ENCODE results near the gene MRFAP1. TPM values are rescaled to one million over a fixed set of nuclear protein-coding genes. Genes with fewer than 3 reads are reported as not detected.
"Not testable (repeated sequence)": the region's sequence is repeated elsewhere in the genome, so short reads cannot be mapped to it uniquely, and the experiment has no call there.

The MRFAP1 gene
- total RNA-seq, 4 donors from 2014 or later: 116 to 338 (median 155) TPM

DNA sequence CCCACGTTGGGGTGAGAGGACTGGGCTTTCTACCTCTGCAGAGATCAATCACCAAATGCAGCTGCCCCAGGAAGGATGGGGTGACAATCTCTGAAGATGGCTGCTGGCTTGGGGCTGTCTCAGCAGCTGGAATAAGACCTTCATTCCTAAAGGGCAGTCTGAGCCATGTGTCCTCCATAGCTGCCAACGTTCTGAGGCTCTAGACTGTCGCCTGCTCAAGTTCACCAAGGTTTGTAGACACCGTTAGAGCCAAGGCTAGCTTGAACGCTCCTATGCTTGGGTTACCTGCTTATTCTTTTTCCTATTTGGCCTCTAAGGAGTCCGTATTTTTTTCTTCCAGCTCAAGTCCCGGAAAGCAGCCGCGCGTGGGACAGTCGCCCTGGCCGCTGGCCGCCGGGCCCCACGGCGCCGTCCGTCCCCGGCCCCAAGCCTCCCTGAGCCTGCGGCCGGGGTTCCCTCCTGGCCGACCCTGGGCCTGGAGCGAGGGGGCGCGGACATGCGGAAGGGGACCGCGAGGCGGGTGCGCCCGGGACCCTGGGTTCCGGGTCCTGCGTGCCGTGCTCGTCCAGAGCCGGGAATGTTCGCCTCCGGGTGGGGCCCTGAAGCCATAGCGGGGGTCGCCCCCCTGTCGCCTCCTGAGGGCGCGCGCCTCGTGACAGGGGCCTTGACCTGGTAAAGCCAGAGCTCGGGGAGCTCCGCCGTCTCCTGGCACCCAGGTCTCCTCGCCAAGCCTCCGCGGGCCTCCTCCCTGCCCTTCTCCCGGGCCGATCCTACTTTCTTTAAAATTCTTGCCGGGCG is 23.3 kb downstream of the MRFAP1 start:
- DNase-seq: no peak
- H3K27ac ChIP-seq: no peak overlapping the region
- no peaks in the 10 kb centered on the region for H3K27me3 ChIP-seq
- H3K4me1 ChIP-seq: peaks cover 0 to 4% (median 2%) of the 10 kb centered on the region in 4 donors
- H3K9me3 ChIP-seq: no peaks in the 10 kb centered on the region
- TF ChIP-seq, protein P1, sequence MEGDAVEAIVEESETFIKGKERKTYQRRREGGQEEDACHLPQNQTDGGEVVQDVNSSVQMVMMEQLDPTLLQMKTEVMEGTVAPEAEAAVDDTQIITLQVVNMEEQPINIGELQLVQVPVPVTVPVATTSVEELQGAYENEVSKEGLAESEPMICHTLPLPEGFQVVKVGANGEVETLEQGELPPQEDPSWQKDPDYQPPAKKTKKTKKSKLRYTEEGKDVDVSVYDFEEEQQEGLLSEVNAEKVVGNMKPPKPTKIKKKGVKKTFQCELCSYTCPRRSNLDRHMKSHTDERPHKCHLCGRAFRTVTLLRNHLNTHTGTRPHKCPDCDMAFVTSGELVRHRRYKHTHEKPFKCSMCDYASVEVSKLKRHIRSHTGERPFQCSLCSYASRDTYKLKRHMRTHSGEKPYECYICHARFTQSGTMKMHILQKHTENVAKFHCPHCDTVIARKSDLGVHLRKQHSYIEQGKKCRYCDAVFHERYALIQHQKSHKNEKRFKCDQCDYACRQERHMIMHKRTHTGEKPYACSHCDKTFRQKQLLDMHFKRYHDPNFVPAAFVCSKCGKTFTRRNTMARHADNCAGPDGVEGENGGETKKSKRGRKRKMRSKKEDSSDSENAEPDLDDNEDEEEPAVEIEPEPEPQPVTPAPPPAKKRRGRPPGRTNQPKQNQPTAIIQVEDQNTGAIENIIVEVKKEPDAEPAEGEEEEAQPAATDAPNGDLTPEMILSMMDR (IDR thresholded peaks at IDR 0.05): no peak
- no peak for TF ChIP-seq POLR2A (IDR thresholded peaks at IDR 0.05)
- peak overlapping the region; percentile 4 to 35 (median 13) for H3K4me3 ChIP-seq
- no peaks in the 10 kb centered on the region for H3K36me3 ChIP-seq

- Histone ChIP-seq H3K27me3 (no peaks in the 10 kb centered on the region), H3K27ac (no peak overlapping the region), H3K4me3 (no peak overlapping the region), H3K4me1 (peaks cover 0 to 4% (median 0%) of the 10 kb centered on the region in 4 donors), H3K9me3 (no peaks in the 10 kb centered on the region), H3K36me3 (no peaks in the 10 kb centered on the region)
- TF ChIP-seq, protein P1 (IDR thresholded peaks at IDR 0.05): no peak
- no peak for TF ChIP-seq POLR2A (IDR thresholded peaks at IDR 0.05)
- DNase-seq: no peak
Observed at GRCh38 chr4:6665320-6665654, 24.8 kb downstream of the MRFAP1 start.

DNA sequence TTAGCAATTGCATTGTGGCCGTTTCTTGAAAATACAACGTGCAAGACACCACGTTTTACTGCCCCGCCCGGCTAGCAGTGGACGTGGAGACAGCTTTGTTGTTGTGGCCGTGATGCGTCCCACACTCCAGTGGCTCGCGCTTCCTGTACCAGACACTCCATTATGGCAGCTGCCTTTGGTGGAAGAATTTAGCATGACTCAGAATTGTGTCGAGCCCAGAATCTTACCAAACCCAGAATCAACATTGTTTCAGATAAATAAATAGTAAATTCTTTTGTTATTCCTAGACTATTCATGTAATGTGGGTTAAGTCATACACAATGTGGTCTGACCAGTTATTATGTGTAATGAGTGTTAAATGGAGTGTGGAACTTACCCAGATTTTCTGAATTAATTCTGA is 27.9 kb downstream of the MRFAP1 start:
- Histone ChIP-seq H3K4me3 (no peak overlapping the region), H3K27me3 (no peaks in the 10 kb centered on the region), H3K4me1 (peaks cover 0 to 4% (median 0%) of the 10 kb centered on the region in 4 donors), H3K9me3 (no peaks in the 10 kb centered on the region), H3K36me3 (no peaks in the 10 kb centered on the region), H3K27ac (no peak overlapping the region)
- DNase-seq: no peak
- TF ChIP-seq POLR2A (IDR thresholded peaks at IDR 0.05): no peak
- TF ChIP-seq, protein P1 (IDR thresholded peaks at IDR 0.05): no peak

GRCh38 chr4:6671648-6672047 is 31.2 kb downstream of the MRFAP1 start:
- Histone ChIP-seq H3K27me3 (no peaks in the 10 kb centered on the region), H3K27ac (no peak overlapping the region), H3K36me3 (no peaks in the 10 kb centered on the region), H3K4me3 (no peak overlapping the region), H3K4me1 (peaks cover 0 to 20% (median 8%) of the 10 kb centered on the region in 4 donors), H3K9me3 (no peaks in the 10 kb centered on the region)
- TF ChIP-seq, protein P1 (IDR thresholded peaks at IDR 0.05): no peak
- TF ChIP-seq POLR2A (IDR thresholded peaks at IDR 0.05): no peak
- DNase-seq: no peak

GRCh38 chr4:6672131-6672530 is 31.6 kb downstream of the MRFAP1 start:
- Histone ChIP-seq H3K36me3 (no peaks in the 10 kb centered on the region), H3K4me1 (peaks cover 0 to 25% (median 8%) of the 10 kb centered on the region in 4 donors), H3K9me3 (no peaks in the 10 kb centered on the region), H3K27ac (no peak overlapping the region), H3K4me3 (no peak overlapping the region), H3K27me3 (no peaks in the 10 kb centered on the region)
- no peak for DNase-seq
- TF ChIP-seq, protein P1 (IDR thresholded peaks at IDR 0.05): no peak

DNA sequence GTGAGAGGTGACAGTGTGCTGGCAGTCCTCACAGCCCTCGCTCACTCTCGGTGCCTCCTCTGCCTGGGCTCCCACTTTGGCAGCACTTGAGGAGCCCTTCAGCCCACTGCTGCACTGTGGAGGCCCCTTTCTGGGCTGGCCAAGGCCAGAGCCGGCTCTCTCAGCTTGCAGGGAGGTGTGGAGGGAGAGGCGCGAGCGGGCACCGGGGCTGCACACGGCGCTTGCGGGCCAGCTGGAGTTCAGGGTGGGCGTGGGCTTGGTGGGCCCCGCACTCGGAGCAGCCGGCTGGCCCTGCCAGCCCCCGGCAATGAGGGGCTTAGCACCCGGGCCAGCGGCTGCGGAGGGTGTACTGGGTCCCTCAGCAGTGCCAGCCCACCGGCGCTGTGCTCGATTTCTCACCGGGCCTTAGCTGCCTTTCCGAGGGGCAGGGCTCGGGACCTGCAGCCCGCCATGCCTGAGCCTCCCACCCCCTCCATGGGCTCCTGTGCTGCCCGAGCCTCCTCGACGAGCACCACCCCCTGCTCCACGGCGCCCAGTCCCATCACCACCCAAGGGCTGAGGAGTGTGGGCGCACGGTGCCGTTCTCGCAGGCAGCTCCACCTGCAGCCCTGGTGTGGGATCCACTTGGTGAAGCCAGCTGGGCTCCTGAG is 32.2 kb downstream of the MRFAP1 start:
- H3K4me3 ChIP-seq: peak overlapping the region in 1 of 4 donors; percentile 90
- H3K4me1 ChIP-seq: peaks cover 0 to 27% (median 8%) of the 10 kb centered on the region in 4 donors
- H3K27me3 ChIP-seq, DNase-seq, H3K36me3 ChIP-seq, H3K9me3 ChIP-seq: not testable (repeated sequence)
- H3K27ac ChIP-seq: peak overlapping the region in 2 of 4 donors; percentile 92 to 94
